CD14-positive monocyte (primary cell): Measurements from ENCODE around the gene TRIM44. TPM values are rescaled to one million over a fixed set of nuclear protein-coding genes. Genes with fewer than 3 reads are reported as not detected.

Experiments used
- DNase-seq, 3 donors: peaks; one replicate each; pipeline ENCODE4 v3.0.0-alpha.2; 2011 to 2022
- H2AFZ ChIP-seq: 2 replicates; pipeline ENCODE4 v1.6.0; 2012; ENCODE audit warnings: mild to moderate bottlenecking, low read depth, low read length, inconsistent platforms; ENCODE audit not compliant: insufficient read depth, poor library complexity, severe bottlenecking
- H3K27ac ChIP-seq, 2 donors: 1 replicate in 1 of 2; 2 replicates in 1 of 2; pipeline ENCODE4 v1.5.1; 2012 to 2013; ENCODE audit warnings: low read length in 2 of 2, control low read depth in 1 of 2, inconsistent platforms in 1 of 2, low read depth in 1 of 2, mild to moderate bottlenecking in 1 of 2
- H3K27me3 ChIP-seq, 2 donors: one replicate each; pipeline versions ENCODE4 v1.6.0 to v1.6.1; 2011 to 2013; ENCODE audit warnings: low read length in 2 of 2; ENCODE audit not compliant: control insufficient read depth in 2 of 2, insufficient read depth in 2 of 2
- H3K36me3 ChIP-seq, 2 donors: replicated peaks in 1 of 2; 1 replicate in 1 of 2; 2 replicates in 1 of 2; pipeline versions ENCODE4 v1.5.1 to v1.6.1; 2012 to 2013; ENCODE audit warnings: low read length in 2 of 2, control low read depth in 1 of 2, inconsistent platforms in 1 of 2, mild to moderate bottlenecking in 1 of 2; ENCODE audit not compliant: insufficient read depth in 2 of 2, control insufficient read depth in 1 of 2
- H3K4me1 ChIP-seq, 2 donors: 1 replicate in 1 of 2; 2 replicates in 1 of 2; pipeline versions ENCODE4 v1.5.1 to v1.6.1; 2012 to 2013; ENCODE audit warnings: low read length in 2 of 2, control low read depth in 1 of 2, inconsistent platforms in 1 of 2, mild to moderate bottlenecking in 1 of 2, moderate library complexity in 1 of 2; ENCODE audit not compliant: insufficient read depth in 2 of 2, control insufficient read depth in 1 of 2
- H3K4me2 ChIP-seq: replicated peaks from 2 replicates; pipeline ENCODE3; 2012; ENCODE audit warnings: low read length, moderate library complexity, mild to moderate bottlenecking; ENCODE audit not compliant: poor library complexity, severe bottlenecking; ENCODE audit errors: extremely low read depth
- H3K4me3 ChIP-seq, 3 experiments: fragments of 200-600 bp in 1 of 3; sonication (generic) in 1 of 3; replicated peaks in 1 of 3; 1 replicate in 2 of 3; 2 replicates in 1 of 3; pipeline ENCODE4 v1.5.1; 2011 to 2013; ENCODE audit warnings: low read length in 3 of 3, mild to moderate bottlenecking in 3 of 3, control low read depth in 2 of 3, low read depth in 2 of 3, inconsistent platforms in 1 of 3, moderate library complexity in 1 of 3
- H3K79me2 ChIP-seq: 2 replicates; pipeline ENCODE4 v1.6.0; 2012; ENCODE audit warnings: mild to moderate bottlenecking, control low read depth, inconsistent platforms, low read length, moderate library complexity; ENCODE audit not compliant: insufficient read depth
- H3K9ac ChIP-seq: 2 replicates; pipeline ENCODE4 v1.6.0; 2017; ENCODE audit warnings: low read length, mild to moderate bottlenecking; ENCODE audit not compliant: insufficient read depth, poor library complexity, severe bottlenecking
- H3K9me3 ChIP-seq, 2 donors: replicated peaks in 1 of 2; 1 replicate in 1 of 2; 2 replicates in 1 of 2; pipeline versions ENCODE4 v1.5.1 to v1.6.1; 2012 to 2013; ENCODE audit warnings: low read length in 2 of 2, control low read depth in 1 of 2; ENCODE audit not compliant: control insufficient read depth in 1 of 2, insufficient read depth in 1 of 2
- H4K20me1 ChIP-seq: 2 replicates; pipeline ENCODE4 v1.6.0; 2012; ENCODE audit warnings: mild to moderate bottlenecking, low read length, control low read depth, moderate library complexity; ENCODE audit not compliant: insufficient read depth
- H3K27ac Mint-ChIP-seq, 7 donors: one replicate each; pipeline ENCODE4 v1.8.0; 2020; ENCODE audit warnings: mild to moderate bottlenecking in 7 of 7, mixed read lengths in 7 of 7, moderate library complexity in 6 of 7, inconsistent platforms in 2 of 7
- H3K27me3 Mint-ChIP-seq, 3 donors: one replicate each; pipeline ENCODE4 v1.8.0; 2021 to 2022; ENCODE audit warnings: low read depth in 3 of 3, mild to moderate bottlenecking in 3 of 3, mixed read lengths in 3 of 3, moderate library complexity in 3 of 3, inconsistent platforms in 1 of 3
- H3K36me3 Mint-ChIP-seq, 2 donors: one replicate each; pipeline ENCODE4 v1.8.0; 2020; ENCODE audit warnings: mixed read lengths in 2 of 2, inconsistent platforms in 1 of 2, mild to moderate bottlenecking in 1 of 2
- H3K4me1 Mint-ChIP-seq: one replicate; pipeline ENCODE4 v1.8.0; 2020; ENCODE audit warnings: mild to moderate bottlenecking, mixed read lengths
- H3K4me3 Mint-ChIP-seq, 2 donors: one replicate each; pipeline ENCODE4 v1.8.0; 2020; ENCODE audit warnings: mild to moderate bottlenecking in 2 of 2, mixed read lengths in 2 of 2, moderate library complexity in 1 of 2
- H3K9me3 Mint-ChIP-seq, 7 donors: one replicate each; pipeline ENCODE4 v1.8.0; 2020 to 2022; ENCODE audit warnings: mixed read lengths in 7 of 7, mild to moderate bottlenecking in 6 of 7, moderate library complexity in 6 of 7, inconsistent platforms in 2 of 7
- WGBS: methylation state at CpG from one replicate; pipeline ENCODE4 v1.1.5; 2013; ENCODE audit warnings: missing lambda C conversion rate; ENCODE audit not compliant: insufficient coverage; 5-methylcytosine and 5-hydroxymethylcytosine counted together
- intact Hi-C, 2 donors: fragments of 100-400 bp; cut with micrococcal nuclease; formaldehyde crosslinking; loops; one replicate each; pipeline versions ENCODE4 v1.15.0 to v1.15.1; 2023
- polyA plus RNA-seq, 3 donors: library from polyadenylated mRNA; depleted of rRNA in 1 of 3; unstranded in 2 of 3; stranded (reverse) in 1 of 3; fragments of 300-500 nt in 2 of 3; fragments of >200 nt in 1 of 3; fragmentation: Illumina TruSeq in 2 of 3; gene quantifications; 1 replicate in 2 of 3; 2 replicates in 1 of 3; pipeline ENCODE4 v1.2.3, GENCODE V29; 2012 to 2021
- TF ChIP-seq, protein P1 (sequence below): fragments of 200-600 bp; IDR thresholded peaks from one replicate; pipeline ENCODE4 v1.8.0; 2022; ENCODE audit warnings: antibody characterized with exemption, mild to moderate bottlenecking

The TRIM44 gene
- polyA plus RNA-seq, 3 donors: 25.3 to 47.1 (median 45.9) TPM

DNA sequence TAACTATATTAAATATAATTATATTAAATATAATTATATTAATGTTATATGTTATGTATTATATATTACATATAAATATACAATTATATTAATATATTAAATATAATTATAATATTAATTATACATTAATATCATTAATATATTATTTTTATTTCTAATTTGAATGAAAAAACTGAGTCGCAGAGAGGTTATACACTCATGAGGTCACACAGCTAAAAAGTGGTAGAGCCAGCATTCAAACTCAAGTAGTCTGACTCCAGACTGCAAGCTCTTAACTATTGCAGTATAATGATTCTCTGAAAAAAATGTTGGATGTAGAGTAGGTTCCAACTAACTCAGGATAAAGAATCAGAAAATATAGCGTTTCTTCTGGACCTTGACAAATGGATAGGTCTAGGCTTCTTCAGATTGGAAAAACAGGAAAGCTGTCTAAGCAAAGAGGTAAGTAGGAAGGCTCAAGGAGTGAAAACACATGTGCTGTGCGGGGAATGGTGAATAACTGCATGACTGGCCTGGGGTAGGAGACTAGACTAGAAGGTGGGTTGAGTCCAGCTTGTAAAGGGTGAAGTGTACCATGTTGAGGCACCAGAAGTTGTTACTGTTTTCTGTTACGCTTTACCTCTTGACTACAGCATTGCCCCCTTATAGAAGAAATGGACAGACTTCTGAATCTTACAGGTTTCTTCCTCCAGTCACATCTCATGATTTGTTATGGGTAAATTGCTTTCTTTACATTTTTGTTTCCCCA lies 80.3 kb downstream of the TRIM44 start:
- DNase-seq: no peak
- Histone ChIP-seq H3K27me3 (no peaks in the 10 kb centered on the region), H3K27ac (no peak overlapping the region), H2AFZ (no peak overlapping the region), H3K9me3 (no peaks in the 10 kb centered on the region), H3K9ac (no peak overlapping the region), H3K4me3 (no peak overlapping the region), H3K4me1 (peaks cover 0 to 9% of the 10 kb centered on the region in 2 donors), H3K79me2 (no peaks in the 10 kb centered on the region), H3K4me2 (no peak overlapping the region), H3K36me3 (peaks cover 7 to 37% of the 10 kb centered on the region in 2 donors), H4K20me1 (no peaks in the 10 kb centered on the region)
- Mint-ChIP-seq H3K4me1 (peaks cover 16% of the 10 kb centered on the region), H3K27me3 (peaks cover 0 to 2% (median 0%) of the 10 kb centered on the region in 3 donors), H3K4me3 (no peak overlapping the region), H3K9me3 (no peaks in the 10 kb centered on the region), H3K36me3 (peaks cover 45 to 53% of the 10 kb centered on the region in 2 donors), H3K27ac (peak overlapping the region in 1 of 7 donors; percentile 52)
- intact Hi-C loops: no loop called here
- 100% methylated on average over 2 of the region's 4 CpGs for WGBS
- TF ChIP-seq, protein P1, sequence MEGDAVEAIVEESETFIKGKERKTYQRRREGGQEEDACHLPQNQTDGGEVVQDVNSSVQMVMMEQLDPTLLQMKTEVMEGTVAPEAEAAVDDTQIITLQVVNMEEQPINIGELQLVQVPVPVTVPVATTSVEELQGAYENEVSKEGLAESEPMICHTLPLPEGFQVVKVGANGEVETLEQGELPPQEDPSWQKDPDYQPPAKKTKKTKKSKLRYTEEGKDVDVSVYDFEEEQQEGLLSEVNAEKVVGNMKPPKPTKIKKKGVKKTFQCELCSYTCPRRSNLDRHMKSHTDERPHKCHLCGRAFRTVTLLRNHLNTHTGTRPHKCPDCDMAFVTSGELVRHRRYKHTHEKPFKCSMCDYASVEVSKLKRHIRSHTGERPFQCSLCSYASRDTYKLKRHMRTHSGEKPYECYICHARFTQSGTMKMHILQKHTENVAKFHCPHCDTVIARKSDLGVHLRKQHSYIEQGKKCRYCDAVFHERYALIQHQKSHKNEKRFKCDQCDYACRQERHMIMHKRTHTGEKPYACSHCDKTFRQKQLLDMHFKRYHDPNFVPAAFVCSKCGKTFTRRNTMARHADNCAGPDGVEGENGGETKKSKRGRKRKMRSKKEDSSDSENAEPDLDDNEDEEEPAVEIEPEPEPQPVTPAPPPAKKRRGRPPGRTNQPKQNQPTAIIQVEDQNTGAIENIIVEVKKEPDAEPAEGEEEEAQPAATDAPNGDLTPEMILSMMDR: no peak

DNA sequence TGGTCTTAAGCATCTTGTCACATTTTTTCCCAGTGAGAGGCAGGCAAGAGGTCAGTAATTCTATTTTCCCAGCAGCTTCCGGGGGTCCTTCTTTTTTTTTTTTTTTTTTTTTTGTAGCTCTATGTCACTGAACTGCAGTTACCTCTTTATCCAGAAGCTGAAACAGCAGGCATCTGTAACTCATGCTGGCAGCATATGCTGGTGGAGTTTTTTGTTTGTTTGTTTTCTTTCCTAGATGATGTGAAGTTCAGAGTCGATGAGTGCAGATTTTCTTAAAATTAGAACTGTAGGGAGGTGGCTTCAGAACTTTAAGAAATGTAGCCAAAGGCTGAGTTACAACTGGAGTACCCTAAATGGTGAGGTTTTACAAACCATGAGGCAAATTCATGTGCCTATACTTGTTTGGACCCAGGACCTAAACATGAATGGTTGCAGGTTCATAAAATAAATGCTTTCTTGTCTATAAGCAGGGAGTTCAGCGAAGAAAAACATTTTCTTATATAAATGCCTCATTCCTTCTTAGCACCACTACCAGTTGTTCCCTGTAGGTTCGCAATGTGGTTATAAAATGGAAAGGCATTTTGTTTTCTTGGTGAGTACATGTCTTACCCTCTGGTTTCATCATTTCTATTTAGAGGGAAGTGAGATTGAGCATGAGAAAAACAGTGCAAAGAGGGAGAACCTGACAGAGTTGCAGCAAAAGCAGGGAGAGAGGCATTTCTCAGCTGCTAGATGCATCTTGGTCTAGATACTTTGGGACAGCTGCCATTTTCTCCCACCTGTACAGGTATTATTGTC lies 84.0 kb downstream of the TRIM44 start:
- Histone ChIP-seq H4K20me1 (no peaks in the 10 kb centered on the region), H3K36me3 (peaks cover under 1 to 21% of the 10 kb centered on the region in 2 donors), H3K9me3 (no peaks in the 10 kb centered on the region), H3K4me1 (peaks cover 0 to 9% of the 10 kb centered on the region in 2 donors), H3K27ac (peak overlapping the region in 1 of 2 donors; percentile 12), H3K4me3 (no peak overlapping the region), H3K9ac (no peak overlapping the region), H3K4me2 (no peak overlapping the region), H3K27me3 (no peaks in the 10 kb centered on the region), H2AFZ (no peak overlapping the region), H3K79me2 (no peaks in the 10 kb centered on the region)
- Mint-ChIP-seq H3K27me3 (peaks cover 0 to 2% (median 0%) of the 10 kb centered on the region in 3 donors), H3K4me3 (no peak overlapping the region), H3K36me3 (peaks cover 32 to 41% of the 10 kb centered on the region in 2 donors), H3K9me3 (no peaks in the 10 kb centered on the region), H3K4me1 (peaks cover 14% of the 10 kb centered on the region), H3K27ac (peak overlapping the region in 2 of 7 donors; percentile 35 to 42)
- DNase-seq: no peak
- intact Hi-C loops: no loop called here
- TF ChIP-seq, protein P1: no peak
- WGBS: 100% methylated on average over 1 of the region's 4 CpGs
